GM23338 (cell line): Measurements from ENCODE around the gene PHC1. TPM values are rescaled to one million over a fixed set of nuclear protein-coding genes. Genes with fewer than 3 reads are reported as not detected.

Experiments used
- ATAC-seq: fragments of 200-7000 bp; cut with Tn5 transposase; 3 replicates; pipeline ENCODE4 v1.9.1; 2020
- DNase-seq: peaks from one replicate; pipeline ENCODE4 v3.0.0-alpha.2; 2015; ENCODE audit warnings: low spot score
- H2AFZ ChIP-seq: fragments of 200-600 bp; sonication (generic); 2 replicates; pipeline ENCODE4 v1.8.0; 2016; ENCODE audit warnings: antibody characterized with exemption, mild to moderate bottlenecking, moderate library complexity
- H3F3A ChIP-seq: fragments of 200-600 bp; sonication (generic); replicated peaks from 2 replicates; pipeline ENCODE4 v1.8.0; 2017; ENCODE audit warnings: antibody characterized with exemption, mixed run types, low read depth
- H3K27ac ChIP-seq: fragments of 200-600 bp; sonication (generic); 2 replicates; pipeline ENCODE4 v1.6.1; 2016; ENCODE audit warnings: low read depth
- H3K27me3 ChIP-seq: fragments of 200-600 bp; sonication (generic); 2 replicates; pipeline ENCODE4 v1.8.0; 2016; ENCODE audit warnings: mild to moderate bottlenecking, mixed run types, moderate library complexity; ENCODE audit not compliant: insufficient read depth
- H3K36me3 ChIP-seq: fragments of 200-600 bp; sonication (generic); 2 replicates; pipeline ENCODE4 v1.8.0; 2016; ENCODE audit warnings: mild to moderate bottlenecking; ENCODE audit not compliant: insufficient read depth
- H3K4me1 ChIP-seq: fragments of 200-600 bp; sonication (generic); 2 replicates; pipeline ENCODE4 v1.8.0; 2016; ENCODE audit warnings: mild to moderate bottlenecking, moderate library complexity; ENCODE audit not compliant: insufficient read depth
- H3K4me2 ChIP-seq: fragments of 200-600 bp; sonication (generic); 2 replicates; pipeline ENCODE4 v1.7.1; 2017; ENCODE audit warnings: mixed run types
- H3K4me3 ChIP-seq: fragments of 200-600 bp; sonication (generic); 2 replicates; pipeline ENCODE4 v1.6.1; 2016; ENCODE audit warnings: mixed run types
- H3K79me2 ChIP-seq: fragments of 200-600 bp; sonication (generic); replicated peaks from 2 replicates; pipeline ENCODE4 v1.8.0; 2017; ENCODE audit warnings: mild to moderate bottlenecking; ENCODE audit not compliant: insufficient read depth
- H3K9me2 ChIP-seq: fragments of 200-600 bp; sonication (generic); 2 replicates; pipeline ENCODE4 v1.8.0; 2017; ENCODE audit not compliant: insufficient read depth
- H4K20me1 ChIP-seq: fragments of 200-600 bp; sonication (generic); replicated peaks from 2 replicates; pipeline ENCODE4 v1.8.0; 2017; ENCODE audit warnings: mild to moderate bottlenecking; ENCODE audit not compliant: insufficient read depth
- H3K27ac Mint-ChIP-seq: 2 replicates; pipeline ENCODE4 v1.8.0; 2020; ENCODE audit warnings: inconsistent platforms, mild to moderate bottlenecking, moderate library complexity, mixed read lengths
- H3K27me3 Mint-ChIP-seq: 3 replicates; pipeline ENCODE4 v1.8.0; 2022; ENCODE audit warnings: low read depth, mild to moderate bottlenecking, moderate library complexity, mixed read lengths, inconsistent platforms; ENCODE audit not compliant: insufficient read depth, poor library complexity
- H3K36me3 Mint-ChIP-seq: 3 replicates; pipeline ENCODE4 v1.8.0; 2021; ENCODE audit warnings: low read depth, mild to moderate bottlenecking, inconsistent platforms, moderate library complexity, mixed read lengths
- H3K4me1 Mint-ChIP-seq: 3 replicates; pipeline ENCODE4 v1.8.0; 2020; ENCODE audit warnings: mild to moderate bottlenecking, inconsistent platforms, mixed read lengths
- H3K4me3 Mint-ChIP-seq: 3 replicates; pipeline ENCODE4 v1.8.0; 2021; ENCODE audit warnings: moderate library complexity, mild to moderate bottlenecking, inconsistent platforms, mixed read lengths
- H3K9me3 Mint-ChIP-seq: 3 replicates; pipeline ENCODE4 v1.8.0; 2020; ENCODE audit warnings: moderate library complexity, mild to moderate bottlenecking, inconsistent platforms, mixed read lengths
- CREB1 ChIP-seq: fragments of 250-450 bp; sonication (Bioruptor Pico); IDR thresholded peaks from 2 replicates; pipeline ENCODE4 v1.5.0; 2020; ENCODE audit warnings: low read depth, mild to moderate bottlenecking, moderate library complexity
- EZH2 ChIP-seq: fragments of 200-600 bp; sonication (generic); IDR thresholded peaks from one replicate; pipeline ENCODE4 v1.8.0; 2017; ENCODE audit warnings: antibody characterized with exemption, mild to moderate bottlenecking, low read depth; ENCODE audit not compliant: unreplicated experiment
- EZH2phosphoT487 ChIP-seq: fragments of 200-600 bp; sonication (generic); IDR thresholded peaks from one replicate; pipeline ENCODE4 v1.8.1; 2018; ENCODE audit warnings: antibody characterized with exemption; ENCODE audit not compliant: unreplicated experiment
- NANOG ChIP-seq: IDR thresholded peaks from 2 replicates; pipeline ENCODE4 v1.6.1; 2016; ENCODE audit warnings: antibody characterized with exemption, borderline replicate concordance
- POLR2AphosphoS5 ChIP-seq: IDR thresholded peaks from 2 replicates; pipeline ENCODE4 v1.6.1; 2016; ENCODE audit warnings: antibody characterized with exemption, low read depth
- STAT1 ChIP-seq: IDR thresholded peaks from one replicate; pipeline ENCODE4 v1.6.1; 2016; ENCODE audit warnings: antibody characterized with exemption; ENCODE audit not compliant: unreplicated experiment
- ZNF114 ChIP-seq: fragments of 250-450 bp; sonication (Bioruptor Pico); IDR thresholded peaks from 2 replicates; pipeline ENCODE4 v1.5.0; 2020; ENCODE audit warnings: mild to moderate bottlenecking, moderate library complexity
- polyA plus RNA-seq: library from polyadenylated mRNA; unstranded; fragments of >200 nt; fragmentation: Nextera tagmentation; extraction: Ambion mirVana; gene quantifications from 2 replicates; pipeline ENCODE4 v1.2.1, GENCODE V29; 2016
- total RNA-seq: library from RNA; depleted of rRNA; stranded (reverse); fragments of >200 nt; shearing (Covaris generic); gene quantifications from 2 replicates; pipeline ENCODE4 v1.2.3, GENCODE V29; 2014
- TF ChIP-seq, protein P1 (sequence below): IDR thresholded peaks from one replicate; pipeline ENCODE4 v1.6.1; 2018; ENCODE audit warnings: antibody characterized with exemption; ENCODE audit not compliant: unreplicated experiment
- TF ChIP-seq, protein P2 (sequence below): fragments of 250-450 bp; sonication (Bioruptor Pico); IDR thresholded peaks from 2 replicates; pipeline ENCODE4 v1.5.0; 2020; ENCODE audit warnings: mild to moderate bottlenecking, moderate library complexity
- TF ChIP-seq, protein P3 (sequence below), 2 experiments: fragments of 200-600 bp in 1 of 2; sonication (generic) in 1 of 2; conservative IDR thresholded peaks; 2 replicates each; pipeline versions ENCODE4 v1.5.1 to v1.6.1; 2016 to 2017; ENCODE audit warnings: antibody characterized with exemption in 2 of 2, low read depth in 2 of 2, mild to moderate bottlenecking in 2 of 2, moderate library complexity in 1 of 2

Gene PHC1
- total and polyA plus RNA-seq, 2 experiments from 2014 or later, result 303 to 1,069 TPM

DNA sequence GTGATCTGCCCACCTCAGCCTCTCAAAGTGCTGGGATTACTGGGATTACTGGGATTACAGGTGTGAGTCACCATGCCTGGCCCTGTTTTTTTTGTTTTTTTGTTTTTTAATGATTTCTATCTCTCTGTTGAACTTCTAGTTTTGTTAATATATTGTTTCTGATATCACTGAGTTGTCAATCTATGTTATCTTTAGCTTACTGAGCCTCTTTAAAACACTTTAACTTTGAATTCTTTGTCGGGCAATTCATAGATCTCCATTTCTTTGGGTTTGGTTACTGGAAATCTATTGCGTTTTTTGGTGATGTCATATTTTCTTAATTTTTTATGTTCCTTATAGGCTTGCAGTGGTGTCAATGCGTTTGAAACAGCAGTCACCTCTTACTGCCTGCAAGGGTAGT is 65.8 kb downstream of the PHC1 start:
- H3K4me3 ChIP-seq, result no peak overlapping the region
- H3K36me3 ChIP-seq, result no peaks in the 10 kb centered on the region
- Mint-ChIP-seq H3K27me3 (peaks cover 3% of the 10 kb centered on the region), H3K9me3 (no peaks in the 10 kb centered on the region; the same call in 2 of the 3 replicates), H3K4me1 (no peaks in the 10 kb centered on the region; the same call in 2 of the 3 replicates), H3K27ac (no peak overlapping the region), H3K36me3 (no peaks in the 10 kb centered on the region; the same call in 2 of the 3 replicates), H3K4me3 (no peak overlapping the region)
- H3K4me2 ChIP-seq, result no peak overlapping the region
- H3K9me2 ChIP-seq, result no peaks in the 10 kb centered on the region
- H3F3A ChIP-seq, result no peaks in the 10 kb centered on the region
- DNase-seq (no peak), ATAC-seq (no peak)
- H3K27ac ChIP-seq, result no peak overlapping the region
- no peaks in the 10 kb centered on the region for H3K4me1 ChIP-seq
- H4K20me1 ChIP-seq, result no peaks in the 10 kb centered on the region
- no peaks in the 10 kb centered on the region for H3K79me2 ChIP-seq
- TF ChIP-seq, protein P1, sequence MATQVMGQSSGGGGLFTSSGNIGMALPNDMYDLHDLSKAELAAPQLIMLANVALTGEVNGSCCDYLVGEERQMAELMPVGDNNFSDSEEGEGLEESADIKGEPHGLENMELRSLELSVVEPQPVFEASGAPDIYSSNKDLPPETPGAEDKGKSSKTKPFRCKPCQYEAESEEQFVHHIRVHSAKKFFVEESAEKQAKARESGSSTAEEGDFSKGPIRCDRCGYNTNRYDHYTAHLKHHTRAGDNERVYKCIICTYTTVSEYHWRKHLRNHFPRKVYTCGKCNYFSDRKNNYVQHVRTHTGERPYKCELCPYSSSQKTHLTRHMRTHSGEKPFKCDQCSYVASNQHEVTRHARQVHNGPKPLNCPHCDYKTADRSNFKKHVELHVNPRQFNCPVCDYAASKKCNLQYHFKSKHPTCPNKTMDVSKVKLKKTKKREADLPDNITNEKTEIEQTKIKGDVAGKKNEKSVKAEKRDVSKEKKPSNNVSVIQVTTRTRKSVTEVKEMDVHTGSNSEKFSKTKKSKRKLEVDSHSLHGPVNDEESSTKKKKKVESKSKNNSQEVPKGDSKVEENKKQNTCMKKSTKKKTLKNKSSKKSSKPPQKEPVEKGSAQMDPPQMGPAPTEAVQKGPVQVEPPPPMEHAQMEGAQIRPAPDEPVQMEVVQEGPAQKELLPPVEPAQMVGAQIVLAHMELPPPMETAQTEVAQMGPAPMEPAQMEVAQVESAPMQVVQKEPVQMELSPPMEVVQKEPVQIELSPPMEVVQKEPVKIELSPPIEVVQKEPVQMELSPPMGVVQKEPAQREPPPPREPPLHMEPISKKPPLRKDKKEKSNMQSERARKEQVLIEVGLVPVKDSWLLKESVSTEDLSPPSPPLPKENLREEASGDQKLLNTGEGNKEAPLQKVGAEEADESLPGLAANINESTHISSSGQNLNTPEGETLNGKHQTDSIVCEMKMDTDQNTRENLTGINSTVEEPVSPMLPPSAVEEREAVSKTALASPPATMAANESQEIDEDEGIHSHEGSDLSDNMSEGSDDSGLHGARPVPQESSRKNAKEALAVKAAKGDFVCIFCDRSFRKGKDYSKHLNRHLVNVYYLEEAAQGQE, result no peak
- no peak for TF ChIP-seq NANOG
- no peak for TF ChIP-seq ZNF114 (CRISPR knock-in tag)
- no peak for TF ChIP-seq CREB1
- no peak for TF ChIP-seq STAT1
- no peak for TF ChIP-seq EZH2phosphoT487
- H3K27me3 ChIP-seq, result no peaks in the 10 kb centered on the region
- no peak overlapping the region for H2AFZ ChIP-seq

DNA sequence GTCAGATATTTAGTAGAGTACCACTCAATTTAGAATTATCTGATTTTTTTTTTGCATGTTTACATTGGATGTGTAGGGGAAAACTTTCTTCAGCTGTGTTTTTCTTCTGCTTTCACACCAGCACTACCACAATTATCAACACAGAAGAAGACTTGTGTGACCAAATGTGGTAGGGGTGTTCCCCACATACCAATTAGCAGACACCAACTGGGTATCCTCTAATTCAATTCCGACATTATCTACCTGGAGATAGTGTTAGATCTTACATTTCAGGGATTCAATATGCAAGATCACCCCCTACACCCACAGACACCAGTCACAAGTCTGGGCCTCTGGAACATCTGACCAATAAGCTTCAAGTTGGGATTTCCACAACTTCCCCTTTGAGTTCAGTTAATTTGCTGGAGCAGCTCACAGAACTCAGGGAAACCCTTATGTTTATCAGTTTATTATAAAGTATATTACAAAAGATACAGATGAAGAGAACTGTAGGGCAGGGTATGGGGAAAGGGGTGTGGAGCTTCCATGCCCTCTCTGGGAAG is 71.0 kb downstream of the PHC1 start:
- no peaks in the 10 kb centered on the region for H3K36me3 Mint-ChIP-seq
- ATAC-seq (no peak), DNase-seq (no peak)
- Histone ChIP-seq H3K4me1 (no peaks in the 10 kb centered on the region), H3K79me2 (no peaks in the 10 kb centered on the region), H2AFZ (no peak overlapping the region), H3K36me3 (no peaks in the 10 kb centered on the region), H3K4me2 (no peak overlapping the region), H3K4me3 (no peak overlapping the region), H3F3A (no peaks in the 10 kb centered on the region), H4K20me1 (no peaks in the 10 kb centered on the region), H3K27ac (no peak overlapping the region), H3K9me2 (no peaks in the 10 kb centered on the region), H3K27me3 (no peaks in the 10 kb centered on the region)
- no peak overlapping the region for H3K27ac Mint-ChIP-seq
- no peaks in the 10 kb centered on the region for H3K27me3 Mint-ChIP-seq
- H3K4me1 Mint-ChIP-seq, result no peaks in the 10 kb centered on the region; the same call in 2 of the 3 replicates
- no peaks in the 10 kb centered on the region for H3K9me3 Mint-ChIP-seq
- no peak overlapping the region for H3K4me3 Mint-ChIP-seq
- TF ChIP-seq NANOG (no peak), POLR2AphosphoS5 (no peak), EZH2 (no peak), STAT1 (no peak), EZH2phosphoT487 (no peak)
- TF ChIP-seq, protein P2, sequence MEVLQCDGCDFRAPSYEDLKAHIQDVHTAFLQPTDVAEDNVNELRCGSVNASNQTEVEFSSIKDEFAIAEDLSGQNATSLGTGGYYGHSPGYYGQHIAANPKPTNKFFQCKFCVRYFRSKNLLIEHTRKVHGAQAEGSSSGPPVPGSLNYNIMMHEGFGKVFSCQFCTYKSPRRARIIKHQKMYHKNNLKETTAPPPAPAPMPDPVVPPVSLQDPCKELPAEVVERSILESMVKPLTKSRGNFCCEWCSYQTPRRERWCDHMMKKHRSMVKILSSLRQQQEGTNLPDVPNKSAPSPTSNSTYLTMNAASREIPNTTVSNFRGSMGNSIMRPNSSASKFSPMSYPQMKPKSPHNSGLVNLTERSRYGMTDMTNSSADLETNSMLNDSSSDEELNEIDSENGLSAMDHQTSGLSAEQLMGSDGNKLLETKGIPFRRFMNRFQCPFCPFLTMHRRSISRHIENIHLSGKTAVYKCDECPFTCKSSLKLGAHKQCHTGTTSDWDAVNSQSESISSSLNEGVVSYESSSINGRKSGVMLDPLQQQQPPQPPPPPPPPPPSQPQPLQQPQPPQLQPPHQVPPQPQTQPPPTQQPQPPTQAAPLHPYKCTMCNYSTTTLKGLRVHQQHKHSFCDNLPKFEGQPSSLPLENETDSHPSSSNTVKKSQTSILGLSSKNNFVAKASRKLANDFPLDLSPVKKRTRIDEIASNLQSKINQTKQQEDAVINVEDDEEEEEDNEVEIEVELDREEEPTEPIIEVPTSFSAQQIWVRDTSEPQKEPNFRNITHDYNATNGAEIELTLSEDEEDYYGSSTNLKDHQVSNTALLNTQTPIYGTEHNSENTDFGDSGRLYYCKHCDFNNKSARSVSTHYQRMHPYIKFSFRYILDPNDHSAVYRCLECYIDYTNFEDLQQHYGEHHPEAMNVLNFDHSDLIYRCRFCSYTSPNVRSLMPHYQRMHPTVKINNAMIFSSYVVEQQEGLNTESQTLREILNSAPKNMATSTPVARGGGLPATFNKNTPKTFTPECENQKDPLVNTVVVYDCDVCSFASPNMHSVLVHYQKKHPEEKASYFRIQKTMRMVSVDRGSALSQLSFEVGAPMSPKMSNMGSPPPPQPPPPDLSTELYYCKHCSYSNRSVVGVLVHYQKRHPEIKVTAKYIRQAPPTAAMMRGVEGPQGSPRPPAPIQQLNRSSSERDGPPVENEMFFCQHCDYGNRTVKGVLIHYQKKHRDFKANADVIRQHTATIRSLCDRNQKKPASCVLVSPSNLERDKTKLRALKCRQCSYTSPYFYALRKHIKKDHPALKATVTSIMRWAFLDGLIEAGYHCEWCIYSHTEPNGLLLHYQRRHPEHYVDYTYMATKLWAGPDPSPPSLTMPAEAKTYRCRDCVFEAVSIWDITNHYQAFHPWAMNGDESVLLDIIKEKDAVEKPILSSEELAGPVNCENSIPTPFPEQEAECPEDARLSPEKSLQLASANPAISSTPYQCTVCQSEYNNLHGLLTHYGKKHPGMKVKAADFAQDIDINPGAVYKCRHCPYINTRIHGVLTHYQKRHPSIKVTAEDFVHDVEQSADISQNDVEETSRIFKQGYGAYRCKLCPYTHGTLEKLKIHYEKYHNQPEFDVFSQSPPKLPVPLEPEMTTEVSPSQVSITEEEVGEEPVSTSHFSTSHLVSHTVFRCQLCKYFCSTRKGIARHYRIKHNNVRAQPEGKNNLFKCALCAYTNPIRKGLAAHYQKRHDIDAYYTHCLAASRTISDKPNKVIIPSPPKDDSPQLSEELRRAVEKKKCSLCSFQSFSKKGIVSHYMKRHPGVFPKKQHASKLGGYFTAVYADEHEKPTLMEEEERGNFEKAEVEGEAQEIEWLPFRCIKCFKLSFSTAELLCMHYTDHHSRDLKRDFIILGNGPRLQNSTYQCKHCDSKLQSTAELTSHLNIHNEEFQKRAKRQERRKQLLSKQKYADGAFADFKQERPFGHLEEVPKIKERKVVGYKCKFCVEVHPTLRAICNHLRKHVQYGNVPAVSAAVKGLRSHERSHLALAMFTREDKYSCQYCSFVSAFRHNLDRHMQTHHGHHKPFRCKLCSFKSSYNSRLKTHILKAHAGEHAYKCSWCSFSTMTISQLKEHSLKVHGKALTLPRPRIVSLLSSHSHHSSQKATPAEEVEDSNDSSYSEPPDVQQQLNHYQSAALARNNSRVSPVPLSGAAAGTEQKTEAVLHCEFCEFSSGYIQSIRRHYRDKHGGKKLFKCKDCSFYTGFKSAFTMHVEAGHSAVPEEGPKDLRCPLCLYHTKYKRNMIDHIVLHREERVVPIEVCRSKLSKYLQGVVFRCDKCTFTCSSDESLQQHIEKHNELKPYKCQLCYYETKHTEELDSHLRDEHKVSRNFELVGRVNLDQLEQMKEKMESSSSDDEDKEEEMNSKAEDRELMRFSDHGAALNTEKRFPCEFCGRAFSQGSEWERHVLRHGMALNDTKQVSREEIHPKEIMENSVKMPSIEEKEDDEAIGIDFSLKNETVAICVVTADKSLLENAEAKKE (CRISPR knock-in tag), result no peak
- TF ChIP-seq, protein P3, sequence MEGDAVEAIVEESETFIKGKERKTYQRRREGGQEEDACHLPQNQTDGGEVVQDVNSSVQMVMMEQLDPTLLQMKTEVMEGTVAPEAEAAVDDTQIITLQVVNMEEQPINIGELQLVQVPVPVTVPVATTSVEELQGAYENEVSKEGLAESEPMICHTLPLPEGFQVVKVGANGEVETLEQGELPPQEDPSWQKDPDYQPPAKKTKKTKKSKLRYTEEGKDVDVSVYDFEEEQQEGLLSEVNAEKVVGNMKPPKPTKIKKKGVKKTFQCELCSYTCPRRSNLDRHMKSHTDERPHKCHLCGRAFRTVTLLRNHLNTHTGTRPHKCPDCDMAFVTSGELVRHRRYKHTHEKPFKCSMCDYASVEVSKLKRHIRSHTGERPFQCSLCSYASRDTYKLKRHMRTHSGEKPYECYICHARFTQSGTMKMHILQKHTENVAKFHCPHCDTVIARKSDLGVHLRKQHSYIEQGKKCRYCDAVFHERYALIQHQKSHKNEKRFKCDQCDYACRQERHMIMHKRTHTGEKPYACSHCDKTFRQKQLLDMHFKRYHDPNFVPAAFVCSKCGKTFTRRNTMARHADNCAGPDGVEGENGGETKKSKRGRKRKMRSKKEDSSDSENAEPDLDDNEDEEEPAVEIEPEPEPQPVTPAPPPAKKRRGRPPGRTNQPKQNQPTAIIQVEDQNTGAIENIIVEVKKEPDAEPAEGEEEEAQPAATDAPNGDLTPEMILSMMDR (conservative IDR thresholded peaks at IDR 0.05; ENCODE audit: low read depth in 2 of 2), result no peak
